Keratinocyte (primary cell): Measurements from ENCODE around the gene GDNF. TPM values are rescaled to one million over a fixed set of nuclear protein-coding genes. Genes with fewer than 3 reads are reported as not detected.

Experiments used
- DNase-seq: peaks from one replicate; pipeline ENCODE4 v3.0.0-alpha.2; 2011; ENCODE audit warnings: low read depth, missing footprints, low spot score
- FAIRE-seq: peaks from 2 replicates; lab custom pipeline; 2011; peaks lifted over from hg19 to GRCh38; lab: Jason Lieb, UNC
- H2AFZ ChIP-seq: 2 replicates; pipeline ENCODE4 v1.6.0; 2012; ENCODE audit warnings: low read length, control low read depth, inconsistent platforms; ENCODE audit not compliant: control insufficient read depth
- H3K27ac ChIP-seq: 2 replicates; pipeline ENCODE4 v1.5.1; 2011; ENCODE audit warnings: low read length; ENCODE audit not compliant: control insufficient read depth, insufficient read depth
- H3K27me3 ChIP-seq: 3 replicates; pipeline ENCODE4 v1.6.0; 2011; ENCODE audit warnings: low read length; ENCODE audit not compliant: control insufficient read depth, insufficient read depth; ENCODE audit errors: extremely low read depth
- H3K36me3 ChIP-seq, 2 experiments: 2 replicates in 1 of 2; 3 replicates in 1 of 2; pipeline ENCODE4 v1.5.1; 2011; ENCODE audit warnings: low read length in 2 of 2, mild to moderate bottlenecking in 1 of 2; ENCODE audit not compliant: control insufficient read depth in 2 of 2, insufficient read depth in 2 of 2; ENCODE audit errors: extremely low read depth in 1 of 2
- H3K4me1 ChIP-seq: 3 replicates; pipeline ENCODE4 v1.5.1; 2011; ENCODE audit warnings: low read length; ENCODE audit not compliant: control insufficient read depth, insufficient read depth; ENCODE audit errors: extremely low read depth
- H3K4me2 ChIP-seq: 3 replicates; pipeline ENCODE4 v1.6.0; 2011; ENCODE audit warnings: low read depth, low read length; ENCODE audit not compliant: control insufficient read depth, insufficient read depth; ENCODE audit errors: extremely low read depth
- H3K4me3 ChIP-seq, 3 experiments: fragments of 200-600 bp in 1 of 3; sonication (generic) in 1 of 3; 2 replicates in 2 of 3; 3 replicates in 1 of 3; pipeline ENCODE4 v1.5.1; 2011 to 2016; ENCODE audit warnings: low read length in 3 of 3, mild to moderate bottlenecking in 3 of 3, control low read depth in 2 of 3, inconsistent platforms in 1 of 3, low read depth in 1 of 3, mixed read lengths in 1 of 3, mixed run types in 1 of 3, moderate library complexity in 1 of 3; ENCODE audit not compliant: control insufficient read depth in 2 of 3, insufficient read depth in 2 of 3; ENCODE audit errors: extremely low read depth in 1 of 3
- H3K79me2 ChIP-seq: 2 replicates; pipeline ENCODE4 v1.6.0; 2012; ENCODE audit warnings: low read length; ENCODE audit not compliant: control insufficient read depth, insufficient read depth
- H3K9ac ChIP-seq: 3 replicates; pipeline ENCODE4 v1.6.0; 2011; ENCODE audit warnings: low read length; ENCODE audit not compliant: control insufficient read depth, insufficient read depth; ENCODE audit errors: extremely low read depth
- H3K9me1 ChIP-seq: 3 replicates; pipeline ENCODE4 v1.6.0; 2011; ENCODE audit warnings: low read length; ENCODE audit not compliant: control insufficient read depth, insufficient read depth; ENCODE audit errors: extremely low read depth
- H3K9me3 ChIP-seq: 2 replicates; pipeline ENCODE4 v1.5.1; 2012; ENCODE audit warnings: low read depth, low read length; ENCODE audit not compliant: control insufficient read depth
- H4K20me1 ChIP-seq: 3 replicates; pipeline ENCODE4 v1.6.0; 2011; ENCODE audit warnings: low read length; ENCODE audit not compliant: control insufficient read depth, insufficient read depth; ENCODE audit errors: extremely low read depth
- CTCF ChIP-seq, 3 experiments: IDR thresholded peaks in 1 of 3; conservative IDR thresholded peaks in 1 of 3; optimal IDR thresholded peaks in 1 of 3; 2 replicates in 2 of 3; 3 replicates in 1 of 3; pipeline versions ENCODE3 to v1.5.1; 2011; ENCODE audit warnings: low read length in 3 of 3, mild to moderate bottlenecking in 3 of 3, moderate library complexity in 2 of 3, control low read depth in 1 of 3, inconsistent platforms in 1 of 3; ENCODE audit not compliant: insufficient read depth in 2 of 3; ENCODE audit errors: extremely low read depth in 1 of 3
- EZH2 ChIP-seq: IDR thresholded peaks from one replicate; pipeline ENCODE4 v1.6.1; 2012; ENCODE audit warnings: inconsistent platforms, mild to moderate bottlenecking, low read length, moderate library complexity
- dilution Hi-C: fragments of 300-500 bp; cut with MboI; formaldehyde crosslinking; loops from one replicate; pipeline ENCODE4 v1.7.0; 2020; ENCODE audit warnings: low sequenced_read_pairs; ENCODE audit not compliant: extremely low pct_ligation_motif_present
- polyA plus RNA-seq, 5 experiments: library from polyadenylated mRNA; depleted of rRNA in 3 of 5; stranded (reverse) in 3 of 5; stranded (forward) in 1 of 5; unstranded in 1 of 5; fragments of >200 nt; gene quantifications; 1 replicate in 1 of 5; 2 replicates in 3 of 5; 3 replicates in 1 of 5; pipeline versions ENCODE4 v1.2.1 to v1.2.3, GENCODE V29; 2011 to 2012; ENCODE audit warnings: missing spikeins in 2 of 5, low read depth in 1 of 5, low replicate concordance in 1 of 5

Gene GDNF
- polyA plus RNA-seq, 1 donor (not counting 4 experiments of a cell fraction or from before 2014, with no cell fraction given): 2.4 TPM

GRCh38 chr5:37855438-37855837, 15.6 kb upstream of the GDNF start:
- no peaks in the 10 kb centered on the region for H4K20me1 ChIP-seq
- dilution Hi-C loops: no loop called here
- TF ChIP-seq EZH2 (no peak), CTCF (optimal IDR thresholded peaks at IDR 0.05 in 1 of 3, IDR thresholded peaks at IDR 0.05 in 1 of 3, conservative IDR thresholded peaks at IDR 0.05 in 1 of 3; ENCODE audit: extremely low read depth in 1 of 3, insufficient read depth in 2 of 3, low read length in 3 of 3) (no peak)

GRCh38 chr5:37851305-37851704, 11.5 kb upstream of the GDNF start:
- dilution Hi-C loops: no loop called here
- Histone ChIP-seq H3K4me2 (no peak overlapping the region), H3K27ac (no peak overlapping the region), H3K79me2 (no peaks in the 10 kb centered on the region), H3K4me3 (no peak overlapping the region), H3K9me3 (no peaks in the 10 kb centered on the region), H3K4me1 (peaks cover 15% of the 10 kb centered on the region), H3K9me1 (no peaks in the 10 kb centered on the region), H4K20me1 (no peaks in the 10 kb centered on the region), H3K9ac (no peak overlapping the region), H3K27me3 (no peaks in the 10 kb centered on the region), H3K36me3 (no peaks in the 10 kb centered on the region), H2AFZ (no peak overlapping the region)
- FAIRE-seq (no peak), DNase-seq (no peak)
- TF ChIP-seq CTCF (optimal IDR thresholded peaks at IDR 0.05 in 1 of 3, IDR thresholded peaks at IDR 0.05 in 1 of 3, conservative IDR thresholded peaks at IDR 0.05 in 1 of 3; ENCODE audit: extremely low read depth in 1 of 3, insufficient read depth in 2 of 3, low read length in 3 of 3): no peak
- TF ChIP-seq EZH2: no peak

More at GRCh38 chr5:37855438-37855837, 15.6 kb upstream of the GDNF start:
- H3K4me1 ChIP-seq: no peaks in the 10 kb centered on the region
- no peaks in the 10 kb centered on the region for H3K36me3 ChIP-seq
- H2AFZ ChIP-seq: no peak overlapping the region
- no peaks in the 10 kb centered on the region for H3K9me3 ChIP-seq
- H3K4me3 ChIP-seq: no peak overlapping the region
- H3K79me2 ChIP-seq: no peaks in the 10 kb centered on the region
- FAIRE-seq (no peak), DNase-seq (no peak)
- no peak overlapping the region for H3K27ac ChIP-seq
- H3K9me1 ChIP-seq: no peaks in the 10 kb centered on the region
- H3K4me2 ChIP-seq: no peak overlapping the region
- H3K9ac ChIP-seq: no peak overlapping the region
- H3K27me3 ChIP-seq: no peaks in the 10 kb centered on the region
